IgD-negative memory B cell (primary cell): ENCODE measurements around the gene ENO2. TPM values are rescaled to one million over a fixed set of nuclear protein-coding genes. Genes with fewer than 3 reads are reported as not detected.

Source experiments
- H3K27ac Mint-ChIP-seq, 3 donors: one replicate each; pipeline ENCODE4 v1.8.0; 2020 to 2022; ENCODE audit warnings: mild to moderate bottlenecking in 3 of 3, mixed read lengths in 3 of 3, moderate library complexity in 1 of 3
- H3K27me3 Mint-ChIP-seq: one replicate; pipeline ENCODE4 v1.8.0; 2021; ENCODE audit warnings: mixed read lengths
- H3K36me3 Mint-ChIP-seq: one replicate; pipeline ENCODE4 v1.8.0; 2020; ENCODE audit warnings: mild to moderate bottlenecking, mixed read lengths
- H3K4me1 Mint-ChIP-seq, 3 donors: one replicate each; pipeline ENCODE4 v1.8.0; 2020 to 2022; ENCODE audit warnings: mixed read lengths in 3 of 3, mild to moderate bottlenecking in 1 of 3
- H3K4me3 Mint-ChIP-seq, 4 donors: one replicate each; pipeline ENCODE4 v1.8.0; 2020 to 2022; ENCODE audit warnings: mild to moderate bottlenecking in 4 of 4, mixed read lengths in 4 of 4, moderate library complexity in 3 of 4
- H3K9me3 Mint-ChIP-seq, 3 donors: one replicate each; pipeline ENCODE4 v1.8.0; 2020 to 2021; ENCODE audit warnings: mixed read lengths in 3 of 3, mild to moderate bottlenecking in 1 of 3
- polyA plus RNA-seq: library from polyadenylated mRNA; unstranded; fragments of 300-500 nt; fragmentation: Illumina TruSeq; gene quantifications from one replicate; pipeline ENCODE4 v1.2.3, GENCODE V29; 2021

The ENO2 gene
- polyA plus RNA-seq, 1 donor from 2014 or later = 21.7 TPM

DNA sequence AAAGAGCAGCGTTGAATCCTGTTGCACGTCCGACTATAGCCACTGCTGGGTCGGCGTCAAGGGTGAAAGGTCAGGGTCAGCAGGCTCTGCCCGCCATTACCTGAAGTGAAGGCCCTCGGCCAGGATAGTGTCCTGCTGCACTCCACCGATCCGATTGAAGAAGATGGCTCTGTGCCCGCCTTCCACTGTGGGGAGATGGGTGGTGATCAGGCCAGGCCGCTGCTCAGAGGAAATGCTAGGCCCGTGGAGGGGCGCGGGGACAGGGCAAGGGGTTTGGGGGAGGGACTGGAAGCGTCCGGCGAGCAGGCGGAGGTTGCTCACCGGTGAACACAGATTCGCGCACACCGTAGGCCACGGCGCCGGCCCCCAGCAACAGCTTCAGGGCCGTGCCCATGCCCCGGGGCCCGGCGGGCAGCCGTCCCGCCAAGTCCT is 55.7 kb downstream of the ENO2 start:
- H3K36me3 Mint-ChIP-seq = peaks cover 3% of the 10 kb centered on the region
- peak overlapping the region; percentile 94 to 100 (median 100) for H3K4me3 Mint-ChIP-seq
- H3K4me1 Mint-ChIP-seq = peaks cover 26 to 29% (median 28%) of the 10 kb centered on the region in 3 donors
- H3K27me3 Mint-ChIP-seq = no peaks in the 10 kb centered on the region
- peak overlapping the region; percentile 90 to 99 (median 99) for H3K27ac Mint-ChIP-seq
- no peaks in the 10 kb centered on the region for H3K9me3 Mint-ChIP-seq

Other genes with a start within 250 kb of the ENO2 start
- 32.5 TPM for gene ZNF384, start 225.2 kb upstream of the ENO2 start, polyA plus RNA-seq
- not detected for gene PIANP, start 213.8 kb upstream of the ENO2 start, polyA plus RNA-seq
- 36.8 TPM for gene COPS7A, start 190.5 kb upstream of the ENO2 start, polyA plus RNA-seq
- gene MLF2, start 161.4 kb upstream of the ENO2 start, polyA plus RNA-seq = 152 TPM
- 2.5 TPM for gene PTMS, start 148.2 kb upstream of the ENO2 start, polyA plus RNA-seq
- 0.88 TPM for gene LAG3, start 142.1 kb upstream of the ENO2 start, polyA plus RNA-seq
- 6.6 TPM for gene CD4, start 125.1 kb upstream of the ENO2 start, polyA plus RNA-seq
- not detected for gene GPR162, start 92.8 kb upstream of the ENO2 start, polyA plus RNA-seq
- gene P3H3, start 86.2 kb upstream of the ENO2 start, polyA plus RNA-seq = not detected
- gene GNB3, start 73.7 kb upstream of the ENO2 start, polyA plus RNA-seq = not detected
- 0.60 TPM for gene CDCA3, start 63.3 kb upstream of the ENO2 start, polyA plus RNA-seq
- 33.2 TPM for gene USP5, start 62.4 kb upstream of the ENO2 start, polyA plus RNA-seq
- gene TPI1, start 47.0 kb upstream of the ENO2 start, polyA plus RNA-seq = 490 TPM
- gene SPSB2, start 41.3 kb upstream of the ENO2 start, polyA plus RNA-seq = 10.6 TPM
- 4.9 TPM for gene LRRC23, start 9.8 kb upstream of the ENO2 start, polyA plus RNA-seq
- gene ATN1, start 13.4 kb downstream of the ENO2 start, polyA plus RNA-seq = 1.4 TPM
- gene RNU7-1, start 29.2 kb downstream of the ENO2 start, polyA plus RNA-seq = not detected
- 141 TPM for gene C12orf57, start 29.4 kb downstream of the ENO2 start, polyA plus RNA-seq
- gene PTPN6, start 36.8 kb downstream of the ENO2 start, polyA plus RNA-seq = 1,038 TPM
- gene PHB2, start 56.1 kb downstream of the ENO2 start, polyA plus RNA-seq = 123 TPM
- gene EMG1, start 56.3 kb downstream of the ENO2 start, polyA plus RNA-seq = 62.0 TPM
- gene LPCAT3, start 103.9 kb downstream of the ENO2 start, polyA plus RNA-seq = 11.6 TPM
- gene C1S, start 146.1 kb downstream of the ENO2 start, polyA plus RNA-seq = not detected
- gene C1R, start 177.9 kb downstream of the ENO2 start, polyA plus RNA-seq = not detected
- gene C1RL, start 194.6 kb downstream of the ENO2 start, polyA plus RNA-seq = 8.2 TPM
- not detected for gene RBP5, start 214.3 kb downstream of the ENO2 start, polyA plus RNA-seq
- gene CLSTN3, start 215.8 kb downstream of the ENO2 start, polyA plus RNA-seq = 2.9 TPM